Spleen (tissue), 7 donors: ENCODE results near the gene CDC42BPB.

ENCODE experiments used
- POLR2A ChIP-seq, 3 donors: fragments of 450-650 bp; IDR thresholded peaks; one replicate each; pipeline ENCODE4 v1.5.1; 2017; ENCODE audit warnings: antibody characterized with exemption in 3 of 3, mild to moderate bottlenecking in 1 of 3
- POLR2AphosphoS5 ChIP-seq, 3 donors: sonication (generic); formaldehyde crosslinking; IDR thresholded peaks; one replicate each; pipeline ENCODE4 v1.5.1; 2017; ENCODE audit warnings: antibody characterized with exemption in 3 of 3
- TF ChIP-seq, protein P1 (sequence below), 11 experiments: fragments of 200-600 bp in 7 of 11; fragments of 450-650 bp in 4 of 11; sonication (generic) in 4 of 11; IDR thresholded peaks in 8 of 11; conservative IDR thresholded peaks in 3 of 11; 1 replicate in 7 of 11; 2 replicates in 4 of 11; pipeline versions ENCODE4 v1.4.0 to v1.8.0; 2016 to 2021; ENCODE audit warnings: antibody characterized with exemption in 11 of 11, inconsistent platforms in 4 of 11, mild to moderate bottlenecking in 1 of 11
- donor health status: DM: no; HTN: no; CAD: no; lungs with moderate emphysema.
- donor health status: DM: no; HTN: no; CAD: no.
- donor health status: DM: no; HTN: no; CAD: no.

DNA sequence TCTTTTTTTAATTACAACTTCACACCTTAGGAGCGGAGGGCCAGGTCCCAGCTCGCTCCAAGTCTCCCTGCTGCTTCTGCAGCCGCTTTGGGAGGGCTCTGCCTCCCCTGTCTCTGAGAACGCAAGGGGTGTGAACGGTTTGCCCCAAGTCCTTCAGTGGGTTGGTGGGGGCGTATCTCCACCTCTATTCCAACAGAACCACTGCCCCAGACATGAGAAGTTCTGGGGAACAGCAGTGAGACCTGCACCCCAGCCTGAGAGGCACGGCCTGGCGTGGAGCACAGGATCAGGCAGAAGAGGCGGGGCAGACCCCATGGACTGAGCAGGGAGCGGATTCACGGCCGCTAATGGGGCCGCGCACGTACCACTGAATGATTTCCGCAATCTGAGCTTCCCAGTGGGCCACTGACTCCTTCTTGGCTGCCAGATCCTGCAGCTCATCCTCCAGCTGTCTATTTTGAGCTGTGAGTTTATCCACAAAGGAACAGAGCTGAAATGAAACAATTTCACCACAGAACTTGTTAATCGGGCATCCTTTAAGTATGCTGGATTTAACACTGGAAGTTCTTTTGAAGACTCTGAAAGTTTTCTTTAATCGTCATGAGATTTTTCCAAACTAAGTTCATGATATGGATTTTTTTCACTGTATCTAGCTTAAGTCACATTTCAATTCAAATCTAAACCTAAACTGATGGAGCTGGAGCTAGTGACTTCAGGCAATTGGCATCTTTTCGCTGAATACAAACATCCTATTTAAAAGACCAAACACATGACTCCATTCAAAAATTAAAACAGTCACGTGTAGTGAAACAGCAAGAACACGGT, 90.5 kb downstream of the CDC42BPB start:
- TF ChIP-seq, protein P1, sequence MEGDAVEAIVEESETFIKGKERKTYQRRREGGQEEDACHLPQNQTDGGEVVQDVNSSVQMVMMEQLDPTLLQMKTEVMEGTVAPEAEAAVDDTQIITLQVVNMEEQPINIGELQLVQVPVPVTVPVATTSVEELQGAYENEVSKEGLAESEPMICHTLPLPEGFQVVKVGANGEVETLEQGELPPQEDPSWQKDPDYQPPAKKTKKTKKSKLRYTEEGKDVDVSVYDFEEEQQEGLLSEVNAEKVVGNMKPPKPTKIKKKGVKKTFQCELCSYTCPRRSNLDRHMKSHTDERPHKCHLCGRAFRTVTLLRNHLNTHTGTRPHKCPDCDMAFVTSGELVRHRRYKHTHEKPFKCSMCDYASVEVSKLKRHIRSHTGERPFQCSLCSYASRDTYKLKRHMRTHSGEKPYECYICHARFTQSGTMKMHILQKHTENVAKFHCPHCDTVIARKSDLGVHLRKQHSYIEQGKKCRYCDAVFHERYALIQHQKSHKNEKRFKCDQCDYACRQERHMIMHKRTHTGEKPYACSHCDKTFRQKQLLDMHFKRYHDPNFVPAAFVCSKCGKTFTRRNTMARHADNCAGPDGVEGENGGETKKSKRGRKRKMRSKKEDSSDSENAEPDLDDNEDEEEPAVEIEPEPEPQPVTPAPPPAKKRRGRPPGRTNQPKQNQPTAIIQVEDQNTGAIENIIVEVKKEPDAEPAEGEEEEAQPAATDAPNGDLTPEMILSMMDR (IDR thresholded peaks at IDR 0.05 in 8 of 11, conservative IDR thresholded peaks at IDR 0.05 in 3 of 11), result no peak
- TF ChIP-seq POLR2AphosphoS5 (IDR thresholded peaks at IDR 0.05) (no peak), POLR2A (IDR thresholded peaks at IDR 0.05) (no peak)
